GM12875 (cell line): ENCODE data around the gene KEAP1.
"Not testable (repeated sequence)": the region's sequence is repeated elsewhere in the genome, so short reads cannot be mapped to it uniquely, and the experiment has no call there.

ENCODE experiments used
- H3K4me3 ChIP-seq: one replicate; pipeline ENCODE4 v1.5.1; 2011; ENCODE audit warnings: low read depth, low read length, control low read depth
- CTCF ChIP-seq: IDR thresholded peaks from 2 replicates; pipeline ENCODE4 v1.5.1; 2011; ENCODE audit warnings: low read depth, mild to moderate bottlenecking, control low read depth, inconsistent platforms, low read length, moderate library complexity, borderline replicate concordance; ENCODE audit not compliant: insufficient read depth

KEAP1 gene

GRCh38 chr19:10537668-10538067 lies 34.5 kb upstream of the KEAP1 start:
- no peak for TF ChIP-seq CTCF
- no peak overlapping the region for H3K4me3 ChIP-seq

GRCh38 chr19:10535613-10536012 lies 32.5 kb upstream of the KEAP1 start:
- H3K4me3 ChIP-seq = no peak overlapping the region
- TF ChIP-seq CTCF = no peak

- no peak for TF ChIP-seq CTCF
Observed at GRCh38 chr19:10533646-10534386, 30.7 kb upstream of the KEAP1 start.

GRCh38 chr19:10532457-10532856 lies 29.3 kb upstream of the KEAP1 start:
- H3K4me3 ChIP-seq = no peak overlapping the region
- TF ChIP-seq CTCF = no peak

More at GRCh38 chr19:10533646-10534386, 30.7 kb upstream of the KEAP1 start:
- H3K4me3 ChIP-seq = no peak overlapping the region

- not testable (repeated sequence) for H3K4me3 ChIP-seq
Observed at GRCh38 chr19:10526887-10527286, 23.7 kb upstream of the KEAP1 start.

DNA sequence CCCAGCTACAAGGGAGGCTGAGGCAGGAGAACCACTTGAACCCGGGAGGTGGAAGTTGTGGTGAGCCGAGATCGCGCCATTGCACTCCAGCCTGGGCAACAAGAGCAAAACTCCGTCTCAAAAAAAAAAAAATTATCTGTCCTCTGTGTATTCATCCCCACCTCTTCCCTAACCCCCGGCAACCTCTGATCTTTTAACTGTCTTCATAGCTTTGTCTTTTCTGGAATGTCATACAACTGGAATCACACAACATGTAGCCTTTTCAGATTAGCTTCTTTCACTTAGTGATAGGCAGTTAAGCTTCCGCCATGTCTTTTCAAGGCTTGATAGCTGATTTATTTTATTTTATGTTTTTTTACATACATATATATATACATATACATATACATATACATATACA lies 22.5 kb upstream of the KEAP1 start:
- H3K4me3 ChIP-seq = no peak overlapping the region
- TF ChIP-seq CTCF = no peak

GRCh38 chr19:10523135-10523636 lies 20.0 kb upstream of the KEAP1 start:
- no peak overlapping the region for H3K4me3 ChIP-seq
- no peak for TF ChIP-seq CTCF
